EL (cell line): Measurements from ENCODE around the gene CBFB.
A peak's percentile ranks its signal among the peaks of the same experiment; 100 is the strongest.

Source experiments
- DNase-seq: peaks from one replicate; pipeline ENCODE4 v3.0.0-alpha.2; 2016

The CBFB gene

DNA sequence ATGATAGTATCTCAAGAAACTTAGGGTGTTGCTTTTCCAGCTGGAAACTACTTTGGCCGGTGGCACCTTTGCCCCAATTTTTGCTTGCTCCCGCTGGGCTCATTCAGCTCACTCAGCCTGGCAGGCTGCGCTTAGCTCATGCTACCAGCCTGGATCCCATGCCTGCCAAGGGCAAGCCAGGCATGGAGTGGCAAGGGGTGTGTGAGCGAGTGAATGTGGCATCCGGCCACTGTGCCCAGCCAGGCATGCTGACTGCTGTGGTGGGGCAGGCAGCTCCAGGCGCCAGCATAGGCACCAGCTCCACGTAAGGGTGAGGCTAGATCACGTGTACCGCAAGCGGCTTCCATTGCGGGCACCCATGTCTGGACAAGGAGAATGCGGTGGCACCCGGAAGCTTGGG lies 112.4 kb downstream of the CBFB start:
- DNase-seq = no peak

DNA sequence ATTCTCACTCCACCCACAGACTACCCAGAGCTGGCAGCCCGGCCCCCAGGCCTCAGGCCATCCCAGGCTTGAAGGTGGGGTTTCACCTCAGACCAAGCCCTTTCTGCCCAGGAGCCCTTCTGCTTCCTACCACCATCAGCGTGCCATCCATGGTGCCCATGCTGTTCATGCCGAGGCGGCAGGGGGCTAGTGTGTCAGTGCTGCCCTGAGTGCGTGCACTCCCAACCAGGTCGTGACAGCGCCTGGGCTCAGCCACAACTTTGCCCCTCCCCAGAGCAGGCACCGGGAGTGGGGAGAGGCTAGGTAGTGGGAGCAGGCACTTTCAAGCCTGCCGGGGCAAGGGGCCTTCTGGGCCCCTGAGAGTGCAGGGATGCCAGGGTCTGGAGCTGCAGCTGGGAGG lies 113.4 kb downstream of the CBFB start:
- DNase-seq = no peak

- no peak for DNase-seq
These were observed 116.0 kb downstream of the CBFB start for GRCh38 chr16:67144943-67145342.

- no peak for DNase-seq
These were observed 116.8 kb downstream of the CBFB start for GRCh38 chr16:67145746-67146145.

- DNase-seq = no peak
These were observed 117.8 kb downstream of the CBFB start for GRCh38 chr16:67146523-67147357.

GRCh38 chr16:67147437-67148140 lies 118.6 kb downstream of the CBFB start:
- DNase-seq = no peak

- DNase-seq = no peak
These were observed 119.3 kb downstream of the CBFB start for GRCh38 chr16:67148221-67148620.

- no peak for DNase-seq
These were observed 119.8 kb downstream of the CBFB start for GRCh38 chr16:67148656-67149275.

GRCh38 chr16:67149276-67150046 lies 120.5 kb downstream of the CBFB start:
- no peak for DNase-seq

- peak; percentile 62 for DNase-seq
These were observed 121.3 kb downstream of the CBFB start for GRCh38 chr16:67150047-67150832.
